Muscle layer of duodenum (tissue), 2 donors: Measurements from ENCODE around the gene COL10A1.

Experiments
- H3K27ac ChIP-seq: one replicate; pipeline ENCODE4 v1.7.0; 2013; ENCODE audit warnings: mild to moderate bottlenecking, low read length
- H3K27me3 ChIP-seq: one replicate; pipeline ENCODE4 v1.7.0; 2013; ENCODE audit warnings: low read depth, mild to moderate bottlenecking, control low read depth, low read length
- H3K36me3 ChIP-seq, 2 donors: one replicate each; pipeline ENCODE4 v1.7.0; 2013; ENCODE audit warnings: low read length in 2 of 2, control low read depth in 1 of 2, mild to moderate bottlenecking in 1 of 2; ENCODE audit not compliant: insufficient read depth in 2 of 2, control insufficient read depth in 1 of 2
- H3K4me1 ChIP-seq, 2 donors: one replicate each; pipeline ENCODE4 v1.7.0; 2013; ENCODE audit warnings: low read length in 2 of 2, mild to moderate bottlenecking in 2 of 2, control low read depth in 1 of 2, moderate library complexity in 1 of 2; ENCODE audit not compliant: insufficient read depth in 2 of 2, control insufficient read depth in 1 of 2
- H3K4me3 ChIP-seq, 2 donors: one replicate each; pipeline ENCODE4 v1.7.0; 2013; ENCODE audit warnings: low read length in 2 of 2, low read depth in 1 of 2, mild to moderate bottlenecking in 1 of 2
- H3K9me3 ChIP-seq, 2 donors: one replicate each; pipeline ENCODE4 v1.7.0; 2013; ENCODE audit warnings: low read length in 2 of 2, control low read depth in 1 of 2, mild to moderate bottlenecking in 1 of 2; ENCODE audit not compliant: control insufficient read depth in 1 of 2
- donor health status: healthy.

COL10A1 gene

DNA sequence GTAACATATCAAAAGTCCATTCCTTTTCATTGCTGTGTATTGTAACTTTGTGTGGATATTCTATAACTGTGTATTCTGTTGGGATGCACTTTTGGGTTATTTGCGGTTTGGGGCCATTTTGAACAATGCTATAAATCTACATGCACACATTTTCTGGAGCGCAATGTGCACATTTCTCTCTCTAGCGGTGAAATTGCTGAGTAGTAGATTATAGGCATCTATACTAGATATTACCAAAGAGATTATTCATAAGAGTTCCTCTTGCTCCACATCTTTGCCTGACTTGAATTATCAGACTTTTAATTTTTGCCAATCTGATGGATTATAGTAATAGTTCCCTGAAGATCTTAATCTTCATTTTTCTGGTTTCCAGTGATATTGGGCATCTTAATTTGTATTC lies 47.0 kb downstream of the COL10A1 start:
- H3K4me3 ChIP-seq: no peak overlapping the region
- H3K4me1 ChIP-seq: no peaks in the 10 kb centered on the region
- no peaks in the 10 kb centered on the region for H3K9me3 ChIP-seq
- H3K27ac ChIP-seq: no peak overlapping the region
- no peaks in the 10 kb centered on the region for H3K27me3 ChIP-seq
- no peaks in the 10 kb centered on the region for H3K36me3 ChIP-seq

DNA sequence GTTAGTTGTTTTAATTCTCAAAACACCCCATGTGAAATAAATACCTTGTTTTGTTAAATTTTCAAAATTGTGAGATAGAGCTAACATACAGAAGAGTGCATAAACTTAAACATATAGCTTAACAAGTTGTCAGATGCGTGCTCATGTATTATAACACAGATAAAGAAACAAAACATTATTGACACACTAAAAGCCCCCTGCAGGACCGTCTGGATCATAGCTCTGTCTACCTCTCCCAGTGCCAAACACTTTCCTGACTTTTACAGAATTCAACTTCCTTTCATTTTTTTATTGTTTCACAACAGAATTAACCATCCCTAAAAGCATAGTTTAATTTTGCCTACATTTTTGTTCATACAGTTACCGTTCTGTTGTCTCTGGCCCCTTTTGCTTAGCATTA lies 47.4 kb downstream of the COL10A1 start:
- Histone ChIP-seq H3K4me3 (no peak overlapping the region), H3K9me3 (no peaks in the 10 kb centered on the region), H3K27me3 (no peaks in the 10 kb centered on the region), H3K4me1 (no peaks in the 10 kb centered on the region), H3K27ac (no peak overlapping the region), H3K36me3 (no peaks in the 10 kb centered on the region)

DNA sequence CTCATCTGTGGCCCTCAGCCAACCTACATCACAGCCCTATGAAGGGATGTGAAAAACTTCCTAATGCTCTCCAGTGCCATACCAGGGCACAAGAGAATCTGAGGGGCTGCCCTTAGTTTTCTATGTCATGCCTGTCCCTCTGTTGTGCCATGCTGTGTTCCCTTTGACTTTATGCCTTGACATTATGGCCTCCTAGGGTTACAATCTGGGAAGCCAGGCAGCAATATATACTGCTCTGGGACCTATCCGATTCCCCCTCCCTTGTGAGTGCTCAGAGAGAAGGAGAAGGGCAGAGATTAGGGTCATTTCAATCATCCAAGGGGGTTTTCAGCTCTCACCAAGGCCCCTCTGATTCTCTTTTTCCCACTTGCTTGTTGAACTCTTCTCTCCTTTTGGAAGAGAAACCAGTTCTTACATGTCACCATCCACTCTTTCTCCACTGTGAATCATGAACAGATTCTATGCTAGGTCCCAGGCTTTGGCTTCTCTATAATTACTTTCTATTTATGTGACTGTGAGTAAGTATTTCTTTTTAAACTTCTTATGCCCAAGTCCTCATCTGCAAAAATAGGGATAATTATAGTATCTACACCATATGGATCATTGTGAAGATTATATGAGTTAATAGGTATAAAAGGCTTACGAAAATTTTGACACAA lies 51.1 kb downstream of the COL10A1 start:
- no peaks in the 10 kb centered on the region for H3K27me3 ChIP-seq
- H3K27ac ChIP-seq: no peak overlapping the region
- H3K36me3 ChIP-seq: no peaks in the 10 kb centered on the region
- no peaks in the 10 kb centered on the region for H3K9me3 ChIP-seq
- H3K4me1 ChIP-seq: no peaks in the 10 kb centered on the region
- no peak overlapping the region for H3K4me3 ChIP-seq

DNA sequence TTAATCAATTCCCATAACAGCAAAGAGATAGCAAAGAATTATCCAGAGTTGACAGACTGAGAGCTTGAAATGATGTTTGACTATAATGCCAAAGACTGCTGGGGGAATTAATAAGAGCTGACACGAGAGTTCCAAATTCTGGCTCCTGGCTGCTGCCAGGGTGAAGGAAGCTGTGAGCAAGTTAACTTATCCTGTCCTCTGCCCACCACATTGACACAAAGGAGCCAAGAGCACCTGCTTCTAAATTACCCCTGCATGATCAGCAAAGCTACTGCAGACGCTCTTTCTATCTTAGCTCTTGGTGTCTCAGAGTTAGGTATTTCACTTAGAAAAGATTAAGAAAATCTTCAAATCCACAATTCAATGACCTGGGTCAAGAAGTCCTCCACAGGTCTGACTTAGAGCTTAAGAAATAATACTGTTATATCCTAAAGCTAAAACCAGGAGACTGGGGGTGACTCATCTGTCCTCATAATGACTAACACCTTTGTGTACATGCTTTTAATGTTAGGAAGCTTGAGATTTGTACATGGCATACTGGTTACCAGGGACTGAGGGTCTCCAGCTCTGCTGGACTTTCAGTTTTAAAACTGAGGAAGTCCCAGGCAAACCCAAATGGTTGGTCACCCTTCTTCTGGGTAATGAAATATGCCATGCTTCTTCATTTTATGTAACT lies 52.0 kb downstream of the COL10A1 start:
- Histone ChIP-seq H3K27me3 (no peaks in the 10 kb centered on the region), H3K9me3 (no peaks in the 10 kb centered on the region), H3K27ac (no peak overlapping the region), H3K4me1 (no peaks in the 10 kb centered on the region), H3K36me3 (no peaks in the 10 kb centered on the region), H3K4me3 (no peak overlapping the region)

DNA sequence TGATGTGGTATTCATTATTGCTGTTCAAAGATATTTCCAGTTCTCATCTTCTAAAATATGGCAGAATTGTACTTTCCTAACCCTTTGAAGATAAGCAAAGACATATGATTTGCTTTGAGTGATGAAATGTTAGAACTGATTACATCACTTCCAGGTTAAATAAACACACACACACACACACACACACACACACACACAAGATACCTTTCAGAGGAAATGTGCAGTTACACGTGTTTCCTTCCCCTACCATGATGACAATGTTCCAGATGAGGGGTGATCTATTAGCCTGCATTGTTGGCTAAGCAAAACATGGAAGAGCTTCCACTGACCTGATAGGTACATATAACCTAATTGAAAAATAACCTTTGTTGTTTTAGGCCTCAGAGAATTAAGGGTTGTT lies 53.6 kb downstream of the COL10A1 start:
- Histone ChIP-seq H3K4me3 (no peak overlapping the region), H3K27me3 (no peaks in the 10 kb centered on the region)

DNA sequence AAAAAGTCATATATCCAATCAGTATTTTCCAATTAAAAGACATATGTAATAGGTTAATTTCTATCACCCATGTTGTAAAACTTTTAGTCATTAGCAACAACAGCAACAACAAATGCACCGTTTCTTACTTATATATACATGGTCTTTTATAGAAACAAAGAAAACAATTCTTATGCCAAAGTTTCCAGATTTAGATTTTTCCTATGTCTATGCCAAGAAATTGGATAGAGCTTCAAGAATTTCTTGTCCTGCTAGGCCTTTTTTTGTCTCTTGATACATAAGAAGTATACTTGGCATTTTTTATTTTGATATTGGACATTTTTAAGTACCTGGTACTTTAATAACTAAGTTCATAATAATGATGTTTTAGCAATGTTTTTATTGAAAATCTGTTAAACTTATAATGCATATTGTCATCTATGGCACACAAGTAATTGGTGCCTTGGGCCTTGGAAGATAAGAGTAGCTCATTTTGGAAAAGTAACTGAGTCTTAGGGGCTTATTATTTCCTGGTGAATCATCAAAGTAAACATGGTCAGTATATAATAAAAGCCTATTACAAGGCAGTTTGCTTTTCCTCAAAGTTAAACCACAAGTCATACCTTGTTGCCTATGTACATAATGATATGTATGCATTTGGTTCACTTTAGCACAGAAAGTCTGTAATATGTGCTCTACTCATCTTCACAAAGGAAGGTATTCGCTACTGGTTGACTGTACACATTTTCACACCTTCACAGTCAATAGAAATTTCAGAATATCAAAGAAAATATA lies 55.1 kb downstream of the COL10A1 start:
- H3K4me1 ChIP-seq: no peaks in the 10 kb centered on the region
- no peaks in the 10 kb centered on the region for H3K36me3 ChIP-seq
- H3K27ac ChIP-seq: no peak overlapping the region
- no peaks in the 10 kb centered on the region for H3K9me3 ChIP-seq
- no peak overlapping the region for H3K4me3 ChIP-seq
- no peaks in the 10 kb centered on the region for H3K27me3 ChIP-seq

More for the DNA sequence above, 53.6 kb downstream of the COL10A1 start:
- Histone ChIP-seq H3K36me3 (no peaks in the 10 kb centered on the region), H3K27ac (no peak overlapping the region), H3K4me1 (no peaks in the 10 kb centered on the region), H3K9me3 (no peaks in the 10 kb centered on the region)

DNA sequence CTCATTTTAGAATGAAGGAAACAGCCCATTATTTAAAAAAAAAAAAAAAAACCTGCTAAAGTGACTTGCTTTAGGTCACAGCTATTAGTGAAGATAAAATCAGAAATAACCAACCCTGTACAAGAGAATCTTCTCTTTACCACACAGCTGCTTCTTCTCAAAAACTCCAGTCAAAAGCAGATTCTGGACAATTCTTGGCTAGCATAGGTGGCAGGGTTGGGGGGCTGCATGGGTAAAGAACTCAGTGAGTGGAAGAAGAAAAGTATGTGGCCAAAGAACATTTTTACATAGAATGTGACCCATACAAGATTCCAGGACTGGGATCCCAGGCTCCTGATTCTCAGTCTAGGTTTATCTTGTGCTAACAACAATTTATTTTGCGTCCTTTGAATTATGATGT lies 55.8 kb downstream of the COL10A1 start:
- Histone ChIP-seq H3K9me3 (no peaks in the 10 kb centered on the region), H3K27ac (no peak overlapping the region), H3K36me3 (no peaks in the 10 kb centered on the region), H3K4me3 (no peak overlapping the region), H3K27me3 (no peaks in the 10 kb centered on the region), H3K4me1 (no peaks in the 10 kb centered on the region)
